HEK293T (cell line): Measurements from ENCODE around the gene TACC2.

ENCODE experiments used
- ARNT ChIP-seq: fragments of 450-650 bp; IDR thresholded peaks from 2 replicates; pipeline ENCODE4 v1.6.1; 2017; ENCODE audit warnings: mild to moderate bottlenecking
- BHLHE40 ChIP-seq: fragments of 450-650 bp; IDR thresholded peaks from 2 replicates; pipeline ENCODE4 v1.6.1; 2016; ENCODE audit warnings: mild to moderate bottlenecking, moderate library complexity, borderline replicate concordance
- CTBP1 ChIP-seq: fragments of 450-650 bp; IDR thresholded peaks from 2 replicates; pipeline ENCODE4 v1.6.1; 2016; ENCODE audit warnings: borderline replicate concordance
- ELF4 ChIP-seq: fragments of 450-650 bp; IDR thresholded peaks from 2 replicates; pipeline ENCODE4 v1.6.1; 2017; ENCODE audit warnings: antibody characterized with exemption
- FOXA1 ChIP-seq: fragments of 450-650 bp; IDR thresholded peaks from 2 replicates; pipeline ENCODE4 v1.6.1; 2016; ENCODE audit warnings: mild to moderate bottlenecking
- FOXK2 ChIP-seq: fragments of 450-650 bp; IDR thresholded peaks from 2 replicates; pipeline ENCODE4 v1.6.1; 2016; ENCODE audit warnings: mild to moderate bottlenecking
- FOXM1 ChIP-seq: fragments of 450-650 bp; IDR thresholded peaks from 2 replicates; pipeline ENCODE4 v1.6.1; 2017; ENCODE audit warnings: mild to moderate bottlenecking, borderline replicate concordance
- L3MBTL2 ChIP-seq: fragments of 450-650 bp; conservative IDR thresholded peaks from 2 replicates; pipeline ENCODE4 v1.6.1; 2016; ENCODE audit warnings: mild to moderate bottlenecking
- NFRKB ChIP-seq: fragments of 450-650 bp; IDR thresholded peaks from 2 replicates; pipeline ENCODE4 v1.6.1; 2016; ENCODE audit warnings: mild to moderate bottlenecking, moderate library complexity
- SP1 ChIP-seq: fragments of 450-650 bp; IDR thresholded peaks from 2 replicates; pipeline ENCODE4 v1.6.1; 2017
- SUZ12 ChIP-seq: fragments of 450-650 bp; IDR thresholded peaks from 2 replicates; pipeline ENCODE4 v1.6.1; 2016; ENCODE audit warnings: mild to moderate bottlenecking
- TARDBP ChIP-seq: fragments of 450-650 bp; IDR thresholded peaks from 2 replicates; pipeline ENCODE4 v1.6.1; 2016
- ZNF384 ChIP-seq: fragments of 450-650 bp; IDR thresholded peaks from 2 replicates; pipeline ENCODE4 v1.6.1; 2016

DNA sequence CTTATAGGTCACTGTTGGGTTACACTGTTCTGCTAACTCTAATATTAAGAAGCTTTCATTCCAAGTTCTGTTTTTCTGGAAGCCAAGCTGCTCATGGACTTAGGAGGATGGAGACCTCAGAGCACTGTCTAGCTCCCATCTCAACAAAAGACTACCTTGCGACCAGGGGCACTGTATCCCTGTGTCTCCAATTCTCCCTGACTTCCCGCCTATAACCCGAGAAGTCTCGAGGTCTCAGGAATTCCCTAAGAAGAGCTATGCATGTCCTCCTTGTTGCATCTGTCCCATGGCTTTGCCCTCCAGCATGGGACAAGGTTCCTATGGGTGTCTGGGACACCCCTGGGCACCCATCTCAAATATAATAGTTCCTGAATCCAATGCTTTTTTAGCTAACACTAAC, 313.4 kb downstream of the TACC2 start:
- TF ChIP-seq SUZ12: no peak
- no peak for TF ChIP-seq FOXM1
- TF ChIP-seq ELF4: no peak
- no peak for TF ChIP-seq SP1
- TF ChIP-seq BHLHE40: no peak
- TF ChIP-seq ARNT: no peak
- no peak for TF ChIP-seq L3MBTL2
- no peak for TF ChIP-seq ZNF384
- no peak for TF ChIP-seq TARDBP
- no peak for TF ChIP-seq CTBP1
- no peak for TF ChIP-seq NFRKB
- no peak for TF ChIP-seq FOXK2
- no peak for TF ChIP-seq FOXA1
